Gastroesophageal sphincter (tissue), 3 donors: ENCODE measurements around the gene CHRNA3.

ENCODE experiments used
- CTCF ChIP-seq, 4 experiments: fragments of 200-600 bp in 2 of 4; fragments of 450-650 bp in 2 of 4; sonication (generic) in 1 of 4; IDR thresholded peaks; one replicate each; pipeline ENCODE4 v1.5.1; 2017 to 2019; ENCODE audit warnings: antibody characterized with exemption in 4 of 4, mild to moderate bottlenecking in 2 of 4, moderate library complexity in 2 of 4
- POLR2AphosphoS5 ChIP-seq: sonication (generic); formaldehyde crosslinking; IDR thresholded peaks from one replicate; pipeline ENCODE4 v1.6.1; 2017; ENCODE audit warnings: antibody characterized with exemption

GRCh38 chr15:78571382-78571781 is 49.4 kb downstream of the CHRNA3 start:
- no peak for TF ChIP-seq CTCF (IDR thresholded peaks at IDR 0.05)
- no peak for TF ChIP-seq POLR2AphosphoS5
